HCT116 (cell line): ENCODE measurements around the gene PTPA. TPM values are rescaled to one million over a fixed set of nuclear protein-coding genes. Genes with fewer than 3 reads are reported as not detected.

Experiments
- ATAC-seq: fragments of 200-7000 bp; cut with Tn5 transposase; 2 replicates; pipeline ENCODE4 v1.9.1; 2020; ENCODE audit warnings: mild to moderate bottlenecking, moderate library complexity
- BruUV-seq: library from RNA; stranded (reverse); fragments of 400-500 nt; replicated peaks from 2 replicates; lab custom pipeline; 2021; lab: Mats Ljungman, UMichigan
- CTCF ChIA-PET: fragments of 300-600 bp; sonication (Branson Sonifier 250); formaldehyde crosslinking; loops from one replicate; lab custom pipeline; 2021; ENCODE audit warnings: antibody characterized with exemption; lab: Charles Lee
- POLR2A ChIA-PET: fragments of 300-600, 350-600 bp; sonication (Branson Sonifier 250); formaldehyde crosslinking; loops from one replicate; lab custom pipeline; 2021; ENCODE audit warnings: antibody characterized with exemption; lab: Charles Lee
- RAD21 ChIA-PET, 2 experiments: fragments of 300-600 bp; sonication (Branson Sonifier 250); formaldehyde crosslinking; loops; one replicate each; lab custom pipeline; 2023; ENCODE audit warnings: low total read pairs in 2 of 2; ENCODE audit not compliant: uncharacterized antibody in 2 of 2, unreplicated experiment in 2 of 2, low non-redundant PET in 1 of 2; lab: Charles Lee
- DNase-seq: peaks from one replicate; pipeline ENCODE4 v3.0.0-alpha.2; 2010; ENCODE audit warnings: low read depth, low spot score
- H2AFZ ChIP-seq: fragments of 200-600 bp; shearing (Covaris generic), sonication (generic); 2 replicates; pipeline ENCODE4 v1.6.1; 2017; ENCODE audit warnings: low read depth, mixed run types, mixed read lengths, antibody characterized with exemption, low read length; ENCODE audit not compliant: poor library complexity, severe bottlenecking
- H3K27ac ChIP-seq: 2 replicates; pipeline ENCODE4 v1.5.1; 2012; ENCODE audit warnings: low read depth, low read length
- H3K27me3 ChIP-seq: fragments of 200-600 bp; sonication (generic); 2 replicates; pipeline ENCODE4 v1.6.1; 2016; ENCODE audit warnings: mixed run types, low read length, mixed read lengths; ENCODE audit not compliant: insufficient read depth
- H3K36me3 ChIP-seq, 2 experiments: fragments of 200-500 bp in 1 of 2; fragments of 200-600 bp in 1 of 2; sonication (Bioruptor generic) in 1 of 2; sonication (generic) in 1 of 2; 2 replicates each; pipeline versions ENCODE4 v1.5.1 to v1.6.1; 2014 to 2016; ENCODE audit warnings: low read length in 2 of 2, inconsistent platforms in 1 of 2, mixed read lengths in 1 of 2, mixed run types in 1 of 2; ENCODE audit not compliant: insufficient read depth in 2 of 2, control insufficient read depth in 1 of 2
- H3K4me1 ChIP-seq, 2 experiments: fragments of 200-600 bp in 1 of 2; sonication (generic) in 1 of 2; 2 replicates each; pipeline versions ENCODE4 v1.5.1 to v1.6.1; 2012 to 2017; ENCODE audit warnings: low read length in 2 of 2, inconsistent platforms in 1 of 2, mild to moderate bottlenecking in 1 of 2, mixed read lengths in 1 of 2, mixed run types in 1 of 2, moderate library complexity in 1 of 2; ENCODE audit not compliant: insufficient read depth in 2 of 2, control insufficient read depth in 1 of 2
- H3K4me2 ChIP-seq: fragments of 200-600 bp; sonication (generic); 2 replicates; pipeline ENCODE4 v1.6.1; 2017; ENCODE audit warnings: mixed run types, low read length, mixed read lengths
- H3K4me3 ChIP-seq, 2 experiments: fragments of 200-600 bp in 1 of 2; sonication (generic) in 1 of 2; replicated peaks in 1 of 2; 2 replicates each; pipeline ENCODE4 v1.5.1; 2011 to 2016; ENCODE audit warnings: low read length in 2 of 2, control low read depth in 1 of 2, low read depth in 1 of 2, mild to moderate bottlenecking in 1 of 2, mixed read lengths in 1 of 2, mixed run types in 1 of 2
- H3K79me2 ChIP-seq: fragments of 200-600 bp; sonication (generic); 2 replicates; pipeline ENCODE4 v1.6.1; 2017; ENCODE audit warnings: mild to moderate bottlenecking, mixed run types, low read length, moderate library complexity, mixed read lengths; ENCODE audit not compliant: insufficient read depth
- H3K9ac ChIP-seq: fragments of 200-600 bp; sonication (generic); 2 replicates; pipeline ENCODE4 v1.6.1; 2016; ENCODE audit warnings: low read length, mixed read lengths
- H3K9me2 ChIP-seq: fragments of 200-600 bp; sonication (generic), shearing (Covaris generic); 2 replicates; pipeline ENCODE4 v1.6.1; 2017; ENCODE audit warnings: mixed run types, mild to moderate bottlenecking, moderate library complexity; ENCODE audit not compliant: insufficient read depth
- H3K9me3 ChIP-seq, 2 experiments: fragments of 200-500 bp in 1 of 2; fragments of 200-600 bp in 1 of 2; sonication (Bioruptor generic) in 1 of 2; sonication (generic) in 1 of 2; 2 replicates each; pipeline ENCODE4 v1.6.1; 2014 to 2017; ENCODE audit warnings: low read length in 2 of 2, mixed read lengths in 2 of 2, inconsistent platforms in 1 of 2, low read depth in 1 of 2, mild to moderate bottlenecking in 1 of 2, mixed run types in 1 of 2, moderate library complexity in 1 of 2; ENCODE audit not compliant: control insufficient read depth in 1 of 2, insufficient read depth in 1 of 2
- H4K20me1 ChIP-seq: fragments of 200-600 bp; sonication (generic), shearing (Covaris generic); 2 replicates; pipeline ENCODE4 v1.6.1; 2017; ENCODE audit warnings: mixed run types, mild to moderate bottlenecking, moderate library complexity; ENCODE audit not compliant: insufficient read depth
- CBX3 ChIP-seq: IDR thresholded peaks from 2 replicates; pipeline ENCODE4 v1.6.1; 2012; ENCODE audit warnings: low read depth
- CEBPB ChIP-seq: IDR thresholded peaks from 2 replicates; pipeline ENCODE4 v1.6.1; 2012; ENCODE audit warnings: low read depth
- EGR1 ChIP-seq: IDR thresholded peaks from 2 replicates; pipeline ENCODE4 v1.6.1; 2012; ENCODE audit warnings: low read depth
- EZH2phosphoT487 ChIP-seq: fragments of 200-600 bp; IDR thresholded peaks from 2 replicates; pipeline ENCODE4 v1.6.1; 2018; ENCODE audit warnings: antibody characterized with exemption, borderline replicate concordance
- FOSL1 ChIP-seq: IDR thresholded peaks from 2 replicates; pipeline ENCODE4 v1.6.1; 2012; ENCODE audit warnings: low read depth
- JUND ChIP-seq: IDR thresholded peaks from 2 replicates; pipeline ENCODE4 v1.6.1; 2012
- POLR2A ChIP-seq: IDR thresholded peaks from 2 replicates; pipeline ENCODE4 v1.7.0; 2011; ENCODE audit warnings: borderline replicate concordance; ENCODE audit not compliant: insufficient read depth, insufficient read length; ENCODE audit errors: extremely low read depth
- POLR2AphosphoS5 ChIP-seq: IDR thresholded peaks from 2 replicates; pipeline ENCODE4 v1.6.1; 2011; ENCODE audit warnings: mild to moderate bottlenecking, low read depth, low read length, moderate library complexity
- RAD21 ChIP-seq: IDR thresholded peaks from 2 replicates; pipeline ENCODE4 v1.6.1; 2012; ENCODE audit warnings: low read depth, mild to moderate bottlenecking
- SIN3A ChIP-seq: IDR thresholded peaks from 2 replicates; pipeline ENCODE4 v1.6.1; 2012; ENCODE audit warnings: low read depth
- SP1 ChIP-seq: IDR thresholded peaks from 2 replicates; pipeline ENCODE4 v1.6.1; 2012; ENCODE audit warnings: low read depth
- YY1 ChIP-seq: IDR thresholded peaks from 2 replicates; pipeline ENCODE4 v1.6.1; 2011; ENCODE audit warnings: low read length, low read depth, moderate library complexity, mild to moderate bottlenecking; ENCODE audit not compliant: insufficient replicate concordance; ENCODE audit errors: extremely low read depth
- ZNF274 ChIP-seq: fragments of 200-500 bp; sonication (Bioruptor generic); IDR thresholded peaks from 2 replicates; pipeline ENCODE4 v1.6.1; 2014; ENCODE audit warnings: mild to moderate bottlenecking, low read depth, low read length, inconsistent platforms
- intact Hi-C: fragments of 100-400 bp; cut with micrococcal nuclease; formaldehyde crosslinking; loops from 2 replicates; pipeline ENCODE4 v1.10.0; 2022
- total RNA-seq: library from RNA; stranded (reverse); gene quantifications from one replicate; pipeline ENCODE4 v1.2.1, GENCODE V29; 2021; ENCODE audit not compliant: unreplicated experiment
- TF ChIP-seq, protein P1 (sequence below): IDR thresholded peaks from 2 replicates; pipeline ENCODE4 v1.6.1; 2012; ENCODE audit warnings: low read depth
- TF ChIP-seq, protein P2 (sequence below): IDR thresholded peaks from 2 replicates; pipeline ENCODE4 v1.6.1; 2012
- TF ChIP-seq, protein P3 (sequence below): IDR thresholded peaks from 2 replicates; pipeline ENCODE4 v1.6.1; 2011; ENCODE audit warnings: mild to moderate bottlenecking, low read length, moderate library complexity; ENCODE audit not compliant: insufficient replicate concordance; ENCODE audit errors: extremely low read depth
- TF ChIP-seq, protein P4 (sequence below), 3 experiments: fragments of 200-600 bp in 1 of 3; sonication (generic) in 1 of 3; IDR thresholded peaks in 2 of 3; conservative IDR thresholded peaks in 1 of 3; 2 replicates each; pipeline ENCODE4 v1.5.1; 2012 to 2017; ENCODE audit warnings: low read depth in 2 of 3, low read length in 2 of 3, antibody characterized with exemption in 1 of 3, borderline replicate concordance in 1 of 3, control low read depth in 1 of 3, mild to moderate bottlenecking in 1 of 3, mixed read lengths in 1 of 3, mixed run types in 1 of 3, moderate library complexity in 1 of 3; ENCODE audit not compliant: insufficient read depth in 1 of 3
- TF ChIP-seq, protein P5 (sequence below): IDR thresholded peaks from 2 replicates; pipeline ENCODE4 v1.6.1; 2012

The PTPA gene
- total RNA-seq, 1 experiment from 2014 or later, result 177 TPM

DNA sequence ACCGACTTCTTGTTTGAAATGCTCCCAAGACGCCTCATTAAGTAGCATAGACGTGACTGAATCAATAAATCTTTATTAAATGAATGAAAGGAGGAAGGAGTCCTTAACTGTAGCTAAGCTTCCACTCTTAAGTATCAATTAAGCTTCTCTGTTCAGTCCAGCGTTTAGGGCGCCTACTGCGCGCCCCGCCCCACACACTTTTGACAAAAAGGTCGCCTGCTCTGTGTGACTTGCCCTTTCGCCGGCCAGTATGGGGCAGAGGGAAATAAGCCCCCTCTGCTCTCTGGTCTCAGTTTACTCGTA, 31.0 kb upstream of the PTPA start:
- Histone ChIP-seq H3K27me3 (no peaks in the 10 kb centered on the region), H3K9me2 (no peaks in the 10 kb centered on the region), H3K4me3 (peak overlapping the region; percentile 50 to 95), H3K27ac (no peak overlapping the region), H4K20me1 (no peaks in the 10 kb centered on the region), H3K4me1 (peaks cover 11 to 17% of the 10 kb centered on the region in 2 experiments), H2AFZ (no peak overlapping the region), H3K79me2 (peaks cover 31% of the 10 kb centered on the region), H3K36me3 (no peaks in the 10 kb centered on the region), H3K4me2 (peak overlapping the region; percentile 65), H3K9ac (peak overlapping the region; percentile 5; the same call in 1 of the 2 replicates), H3K9me3 (no peaks in the 10 kb centered on the region)
- ChIA-PET CTCF (interaction anchor here (2.3 kb wide), 1 partner anchor 544 kb away, joined by 8 read pairs; no protein-coding TSS in a partner anchor), RAD21 (interaction anchor here in 1 of 2 experiments (1.0 kb wide), 1 partner anchor 60 kb away, joined by 4 read pairs; no protein-coding TSS in a partner anchor), POLR2A (interaction anchor here (0.9 to 1.8 kb wide), 3 partner anchors 10 to 98 kb away, joined by 3 to 5 read pairs (median 4); partner anchors contain the start of genes IER5L and SH3GLB2)
- TF ChIP-seq ZNF274, result no peak
- TF ChIP-seq EZH2phosphoT487, result no peak
- TF ChIP-seq, protein P1, sequence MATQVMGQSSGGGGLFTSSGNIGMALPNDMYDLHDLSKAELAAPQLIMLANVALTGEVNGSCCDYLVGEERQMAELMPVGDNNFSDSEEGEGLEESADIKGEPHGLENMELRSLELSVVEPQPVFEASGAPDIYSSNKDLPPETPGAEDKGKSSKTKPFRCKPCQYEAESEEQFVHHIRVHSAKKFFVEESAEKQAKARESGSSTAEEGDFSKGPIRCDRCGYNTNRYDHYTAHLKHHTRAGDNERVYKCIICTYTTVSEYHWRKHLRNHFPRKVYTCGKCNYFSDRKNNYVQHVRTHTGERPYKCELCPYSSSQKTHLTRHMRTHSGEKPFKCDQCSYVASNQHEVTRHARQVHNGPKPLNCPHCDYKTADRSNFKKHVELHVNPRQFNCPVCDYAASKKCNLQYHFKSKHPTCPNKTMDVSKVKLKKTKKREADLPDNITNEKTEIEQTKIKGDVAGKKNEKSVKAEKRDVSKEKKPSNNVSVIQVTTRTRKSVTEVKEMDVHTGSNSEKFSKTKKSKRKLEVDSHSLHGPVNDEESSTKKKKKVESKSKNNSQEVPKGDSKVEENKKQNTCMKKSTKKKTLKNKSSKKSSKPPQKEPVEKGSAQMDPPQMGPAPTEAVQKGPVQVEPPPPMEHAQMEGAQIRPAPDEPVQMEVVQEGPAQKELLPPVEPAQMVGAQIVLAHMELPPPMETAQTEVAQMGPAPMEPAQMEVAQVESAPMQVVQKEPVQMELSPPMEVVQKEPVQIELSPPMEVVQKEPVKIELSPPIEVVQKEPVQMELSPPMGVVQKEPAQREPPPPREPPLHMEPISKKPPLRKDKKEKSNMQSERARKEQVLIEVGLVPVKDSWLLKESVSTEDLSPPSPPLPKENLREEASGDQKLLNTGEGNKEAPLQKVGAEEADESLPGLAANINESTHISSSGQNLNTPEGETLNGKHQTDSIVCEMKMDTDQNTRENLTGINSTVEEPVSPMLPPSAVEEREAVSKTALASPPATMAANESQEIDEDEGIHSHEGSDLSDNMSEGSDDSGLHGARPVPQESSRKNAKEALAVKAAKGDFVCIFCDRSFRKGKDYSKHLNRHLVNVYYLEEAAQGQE, result no peak
- TF ChIP-seq, protein P2, sequence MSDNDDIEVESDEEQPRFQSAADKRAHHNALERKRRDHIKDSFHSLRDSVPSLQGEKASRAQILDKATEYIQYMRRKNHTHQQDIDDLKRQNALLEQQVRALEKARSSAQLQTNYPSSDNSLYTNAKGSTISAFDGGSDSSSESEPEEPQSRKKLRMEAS, result no peak
- no peak for TF ChIP-seq JUND
- TF ChIP-seq FOSL1, result no peak
- no peak for TF ChIP-seq RAD21
- no peak for TF ChIP-seq CEBPB
- TF ChIP-seq, protein P3, sequence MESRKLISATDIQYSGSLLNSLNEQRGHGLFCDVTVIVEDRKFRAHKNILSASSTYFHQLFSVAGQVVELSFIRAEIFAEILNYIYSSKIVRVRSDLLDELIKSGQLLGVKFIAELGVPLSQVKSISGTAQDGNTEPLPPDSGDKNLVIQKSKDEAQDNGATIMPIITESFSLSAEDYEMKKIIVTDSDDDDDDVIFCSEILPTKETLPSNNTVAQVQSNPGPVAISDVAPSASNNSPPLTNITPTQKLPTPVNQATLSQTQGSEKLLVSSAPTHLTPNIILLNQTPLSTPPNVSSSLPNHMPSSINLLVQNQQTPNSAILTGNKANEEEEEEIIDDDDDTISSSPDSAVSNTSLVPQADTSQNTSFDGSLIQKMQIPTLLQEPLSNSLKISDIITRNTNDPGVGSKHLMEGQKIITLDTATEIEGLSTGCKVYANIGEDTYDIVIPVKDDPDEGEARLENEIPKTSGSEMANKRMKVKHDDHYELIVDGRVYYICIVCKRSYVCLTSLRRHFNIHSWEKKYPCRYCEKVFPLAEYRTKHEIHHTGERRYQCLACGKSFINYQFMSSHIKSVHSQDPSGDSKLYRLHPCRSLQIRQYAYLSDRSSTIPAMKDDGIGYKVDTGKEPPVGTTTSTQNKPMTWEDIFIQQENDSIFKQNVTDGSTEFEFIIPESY, result no peak
- TF ChIP-seq, protein P4, sequence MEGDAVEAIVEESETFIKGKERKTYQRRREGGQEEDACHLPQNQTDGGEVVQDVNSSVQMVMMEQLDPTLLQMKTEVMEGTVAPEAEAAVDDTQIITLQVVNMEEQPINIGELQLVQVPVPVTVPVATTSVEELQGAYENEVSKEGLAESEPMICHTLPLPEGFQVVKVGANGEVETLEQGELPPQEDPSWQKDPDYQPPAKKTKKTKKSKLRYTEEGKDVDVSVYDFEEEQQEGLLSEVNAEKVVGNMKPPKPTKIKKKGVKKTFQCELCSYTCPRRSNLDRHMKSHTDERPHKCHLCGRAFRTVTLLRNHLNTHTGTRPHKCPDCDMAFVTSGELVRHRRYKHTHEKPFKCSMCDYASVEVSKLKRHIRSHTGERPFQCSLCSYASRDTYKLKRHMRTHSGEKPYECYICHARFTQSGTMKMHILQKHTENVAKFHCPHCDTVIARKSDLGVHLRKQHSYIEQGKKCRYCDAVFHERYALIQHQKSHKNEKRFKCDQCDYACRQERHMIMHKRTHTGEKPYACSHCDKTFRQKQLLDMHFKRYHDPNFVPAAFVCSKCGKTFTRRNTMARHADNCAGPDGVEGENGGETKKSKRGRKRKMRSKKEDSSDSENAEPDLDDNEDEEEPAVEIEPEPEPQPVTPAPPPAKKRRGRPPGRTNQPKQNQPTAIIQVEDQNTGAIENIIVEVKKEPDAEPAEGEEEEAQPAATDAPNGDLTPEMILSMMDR (IDR thresholded peaks at IDR 0.05 in 2 of 3, conservative IDR thresholded peaks at IDR 0.05 in 1 of 3; ENCODE audit: borderline replicate concordance in 1 of 3, insufficient read depth in 1 of 3, low read depth in 2 of 3, low read length in 2 of 3), result no peak
- TF ChIP-seq SP1, result no peak
- TF ChIP-seq, protein P5, sequence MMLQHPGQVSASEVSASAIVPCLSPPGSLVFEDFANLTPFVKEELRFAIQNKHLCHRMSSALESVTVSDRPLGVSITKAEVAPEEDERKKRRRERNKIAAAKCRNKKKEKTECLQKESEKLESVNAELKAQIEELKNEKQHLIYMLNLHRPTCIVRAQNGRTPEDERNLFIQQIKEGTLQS, result no peak
- TF ChIP-seq SIN3A, result no peak
- TF ChIP-seq POLR2A, result no peak
- no peak for TF ChIP-seq EGR1
- no peak for TF ChIP-seq YY1
- no peak for TF ChIP-seq POLR2AphosphoS5
- TF ChIP-seq CBX3, result no peak
- ATAC-seq (no peak), DNase-seq (no peak)
- BruUV-seq, result TSS peak; percentile 66
- intact Hi-C loops, result loop anchor here (2.0 kb wide), 1 partner anchor 51 kb away; the partner anchor contains the start of gene SH3GLB2
